ENCODE results near the gene ADD3. TPM values are rescaled to one million over a fixed set of nuclear protein-coding genes. Genes with fewer than 3 reads are reported as not detected.

ADD3 gene
- total RNA-seq, 2 donors from 2014 or later = 44.0 to 81.5 TPM

DNA sequence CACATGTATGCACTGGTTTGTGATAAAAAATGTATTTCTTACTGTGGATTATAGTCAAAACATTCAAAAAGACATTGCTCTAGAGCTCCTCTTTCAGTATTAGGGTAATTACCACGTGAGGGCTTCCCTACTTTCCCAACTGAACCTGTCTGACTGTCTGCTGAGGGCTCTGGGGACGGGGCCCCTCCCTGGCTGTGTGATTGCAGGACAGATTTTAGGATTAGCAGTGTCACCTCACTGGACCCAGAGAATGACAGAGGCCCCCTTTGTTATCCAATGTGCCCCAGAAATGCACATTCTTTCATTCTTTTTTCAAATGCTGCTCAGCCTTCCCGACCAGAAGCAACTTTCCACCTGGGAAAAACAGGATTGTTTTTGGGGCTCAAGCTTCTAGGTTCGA is 156.1 kb downstream of the ADD3 start:
- Mint-ChIP-seq H3K27ac (no peak overlapping the region), H3K36me3 (no peaks in the 10 kb centered on the region), H3K9me3 (no peaks in the 10 kb centered on the region), H3K27me3 (peaks cover 42 to 77% of the 10 kb centered on the region in 2 donors), H3K4me1 (ENCODE audit: low read depth in 2 of 2) (peaks cover under 1 to 7% of the 10 kb centered on the region in 2 donors), H3K4me3 (no peak overlapping the region)
- ATAC-seq (no peak), DNase-seq (ENCODE audit: low spot score) (no peak)

DNA sequence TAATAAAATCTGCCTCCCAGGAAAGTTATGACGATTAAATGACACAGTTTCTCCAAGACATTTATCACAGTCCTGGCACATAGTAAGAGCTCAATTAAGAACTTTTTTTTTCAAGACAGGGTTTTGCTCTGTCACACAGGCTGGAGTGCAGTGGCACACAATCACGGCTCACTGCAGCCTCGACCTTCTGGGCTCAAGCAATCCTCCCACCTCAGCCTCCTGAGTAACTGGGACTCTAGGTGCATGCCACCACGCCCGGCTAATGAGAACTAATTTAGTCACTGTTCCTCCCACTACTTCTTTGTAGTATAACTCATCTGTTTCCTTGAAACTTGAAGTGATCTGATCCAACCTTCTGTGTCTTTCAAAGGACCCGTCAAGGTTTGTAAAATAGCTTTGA is 157.5 kb downstream of the ADD3 start:
- no peak overlapping the region for H3K4me3 Mint-ChIP-seq
- ATAC-seq = no peak

DNA sequence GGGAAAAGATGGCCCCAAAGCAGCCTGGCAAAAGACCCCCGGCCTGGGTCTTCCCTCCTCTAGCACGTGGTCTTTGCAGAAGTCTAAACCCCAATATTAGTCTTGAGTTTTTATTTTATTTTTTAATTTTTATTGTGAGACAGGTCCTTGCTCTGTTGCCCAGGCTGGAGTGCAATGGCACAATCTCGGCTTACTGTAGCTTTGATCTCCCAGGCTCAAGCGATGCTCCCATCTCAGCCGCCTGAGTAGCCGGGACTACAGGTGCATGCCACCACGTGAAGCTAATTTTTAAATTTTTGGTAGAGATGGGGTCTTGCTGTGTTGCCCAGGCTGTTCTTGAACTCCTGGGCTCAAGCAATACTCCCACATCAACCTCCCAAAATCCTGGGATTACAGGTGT is 159.4 kb downstream of the ADD3 start:
- H3K4me3 Mint-ChIP-seq = no peak overlapping the region
- H3K9me3 Mint-ChIP-seq = no peaks in the 10 kb centered on the region
- no peak overlapping the region for H3K27ac Mint-ChIP-seq
- no peaks in the 10 kb centered on the region for H3K36me3 Mint-ChIP-seq
- H3K27me3 Mint-ChIP-seq = peaks cover 61 to 77% of the 10 kb centered on the region in 2 donors
- ATAC-seq = no peak
- no peak for DNase-seq (ENCODE audit: low spot score)
- peaks cover 13 to 16% of the 10 kb centered on the region in 2 donors for H3K4me1 Mint-ChIP-seq (ENCODE audit: low read depth in 2 of 2)

More for the DNA sequence above, 157.5 kb downstream of the ADD3 start:
- Mint-ChIP-seq H3K9me3 (no peaks in the 10 kb centered on the region), H3K4me1 (ENCODE audit: low read depth in 2 of 2) (peaks cover 12 to 13% of the 10 kb centered on the region in 2 donors), H3K27me3 (peaks cover 50 to 77% of the 10 kb centered on the region in 2 donors), H3K36me3 (no peaks in the 10 kb centered on the region), H3K27ac (no peak overlapping the region)
- DNase-seq (ENCODE audit: low spot score) = no peak

DNA sequence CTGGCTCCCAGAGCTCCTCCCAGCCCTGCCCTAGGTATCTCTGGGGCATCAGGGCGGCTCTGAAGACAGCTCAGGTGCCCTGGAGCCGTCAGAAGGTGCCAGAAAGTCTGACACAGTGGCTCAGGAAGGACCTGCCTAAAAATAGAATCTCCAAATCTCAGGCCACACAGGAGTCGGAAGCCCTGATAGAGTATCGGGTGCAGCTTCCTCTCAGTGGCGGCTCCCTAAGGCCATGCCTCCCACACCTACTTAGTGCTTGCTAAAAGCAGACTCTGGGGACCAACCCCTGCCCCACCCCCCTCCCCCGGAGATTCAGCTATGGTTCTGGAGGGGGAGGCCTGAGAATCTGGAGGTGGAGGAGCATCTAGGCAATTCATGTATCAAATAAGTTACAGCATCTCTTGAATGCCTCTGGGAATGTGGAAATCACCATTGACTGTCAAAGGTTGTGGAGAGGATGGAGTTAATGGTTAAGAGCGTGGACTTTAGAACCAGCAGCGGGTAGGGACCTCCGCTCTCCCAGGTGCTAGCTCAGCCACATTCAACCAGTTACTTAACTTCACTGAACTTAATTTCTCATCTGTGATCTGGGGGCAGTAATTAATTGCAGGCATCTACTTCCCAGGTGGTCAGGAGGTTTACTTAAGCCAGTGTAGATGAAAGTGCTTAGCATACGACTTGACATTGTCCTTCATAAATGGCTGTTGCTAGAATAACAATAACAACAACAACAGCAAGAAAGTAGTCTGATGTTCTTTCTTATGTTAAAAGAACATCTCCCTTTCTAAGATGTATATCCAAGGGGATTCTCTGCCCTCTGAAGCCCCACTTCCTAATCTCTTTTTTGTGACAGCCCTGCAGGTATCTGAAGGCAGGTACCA is 161.1 kb downstream of the ADD3 start:
- ATAC-seq = no peak
- no peak overlapping the region for H3K4me3 Mint-ChIP-seq
- no peaks in the 10 kb centered on the region for H3K36me3 Mint-ChIP-seq
- no peak overlapping the region for H3K27ac Mint-ChIP-seq
- peaks cover 60 to 73% of the 10 kb centered on the region in 2 donors for H3K27me3 Mint-ChIP-seq
- peaks cover 13 to 16% of the 10 kb centered on the region in 2 donors for H3K4me1 Mint-ChIP-seq (ENCODE audit: low read depth in 2 of 2)
- H3K9me3 Mint-ChIP-seq = no peaks in the 10 kb centered on the region
- no peak for DNase-seq (ENCODE audit: low spot score)

DNA sequence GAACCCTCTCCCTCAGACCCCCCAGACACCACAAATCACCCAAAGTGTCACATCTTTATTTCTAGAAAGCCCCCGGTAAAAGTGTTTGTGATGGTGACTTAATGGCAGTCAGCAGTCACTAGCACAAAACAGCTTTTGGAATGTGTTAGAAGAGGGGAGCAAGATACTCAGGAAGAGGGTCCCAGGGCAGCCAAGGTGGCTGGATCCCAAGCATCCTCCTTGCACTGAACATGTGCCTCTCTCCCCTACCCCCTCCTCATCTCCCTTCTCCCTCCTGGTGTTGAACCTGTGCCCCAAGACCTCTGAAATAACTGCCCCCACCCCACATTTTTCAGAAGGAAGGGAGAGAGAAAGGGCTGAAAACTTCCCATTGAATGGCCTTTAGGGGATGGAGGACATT is 161.8 kb downstream of the ADD3 start:
- DNase-seq (ENCODE audit: low spot score) = no peak
- Mint-ChIP-seq H3K36me3 (no peaks in the 10 kb centered on the region), H3K27ac (no peak overlapping the region), H3K4me1 (ENCODE audit: low read depth in 2 of 2) (peaks cover 13 to 16% of the 10 kb centered on the region in 2 donors), H3K27me3 (peaks cover 57 to 71% of the 10 kb centered on the region in 2 donors), H3K4me3 (no peak overlapping the region), H3K9me3 (no peaks in the 10 kb centered on the region)
- ATAC-seq = no peak

DNA sequence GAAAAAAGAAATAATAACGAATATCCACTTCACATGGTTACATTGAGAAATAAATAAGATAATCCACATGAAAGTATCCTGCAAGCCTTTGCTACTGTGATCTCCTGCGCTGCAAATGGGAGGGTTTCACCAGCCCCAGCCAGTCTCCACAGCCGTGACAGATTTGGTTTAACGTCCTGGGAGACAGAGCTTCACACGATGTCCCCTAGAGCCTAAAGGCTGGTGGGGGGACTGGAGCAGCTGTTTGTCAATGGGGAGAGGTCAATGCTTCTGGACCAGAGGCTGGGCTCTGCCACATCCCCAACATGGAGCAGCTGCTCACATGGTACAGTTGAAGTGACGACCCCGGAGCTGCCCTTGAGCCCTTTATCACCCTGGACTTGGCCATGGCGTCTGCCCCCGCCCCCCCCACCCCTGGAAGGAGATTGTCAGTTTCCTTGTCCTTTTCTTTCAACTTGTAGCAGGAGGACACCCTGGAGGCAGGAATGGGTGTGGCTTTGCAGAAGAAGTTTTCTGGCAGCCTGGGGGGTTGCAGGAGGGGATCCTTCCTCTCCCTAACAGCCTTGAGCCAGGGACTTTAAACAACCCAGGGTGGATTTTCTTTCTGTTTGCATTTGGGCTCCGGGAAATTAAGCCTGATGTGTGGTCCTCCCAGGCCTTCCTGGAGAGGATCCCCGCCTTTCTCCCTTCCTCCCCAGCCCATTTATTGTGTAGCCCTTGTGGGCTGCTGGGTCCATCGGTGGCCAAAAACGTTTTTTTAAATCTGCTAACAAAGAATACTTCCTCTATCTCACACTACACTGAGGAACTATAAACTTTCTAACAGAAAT is 162.6 kb downstream of the ADD3 start:
- Mint-ChIP-seq H3K36me3 (no peaks in the 10 kb centered on the region), H3K4me3 (no peak overlapping the region), H3K9me3 (no peaks in the 10 kb centered on the region), H3K27ac (no peak overlapping the region), H3K4me1 (ENCODE audit: low read depth in 2 of 2) (peaks cover 13 to 16% of the 10 kb centered on the region in 2 donors), H3K27me3 (peaks cover 60 to 79% of the 10 kb centered on the region in 2 donors)
- DNase-seq (ENCODE audit: low spot score) (no peak), ATAC-seq (no peak)

DNA sequence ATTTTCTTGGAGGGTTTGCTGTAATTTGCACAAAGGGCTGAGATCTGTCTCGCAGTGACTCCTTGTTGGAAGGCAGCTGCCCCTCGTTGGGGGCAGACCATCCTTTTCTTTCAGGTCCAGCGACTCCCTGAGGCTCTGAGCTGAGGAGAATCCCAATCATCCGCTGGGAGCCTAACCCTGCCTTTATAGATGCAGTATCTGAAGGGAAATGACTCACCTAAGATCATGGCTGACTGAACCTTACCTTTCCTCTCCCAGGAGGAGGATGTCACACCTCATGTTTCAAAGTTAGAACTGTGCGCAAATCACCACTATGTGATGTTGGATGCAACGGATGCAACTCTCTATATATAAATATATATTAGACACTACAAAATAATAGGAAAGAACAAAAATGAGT is 163.2 kb downstream of the ADD3 start:
- ATAC-seq = no peak
- H3K4me1 Mint-ChIP-seq (ENCODE audit: low read depth in 2 of 2) = peaks cover 12 to 16% of the 10 kb centered on the region in 2 donors
- no peaks in the 10 kb centered on the region for H3K9me3 Mint-ChIP-seq
- no peak overlapping the region for H3K27ac Mint-ChIP-seq
- no peak overlapping the region for H3K4me3 Mint-ChIP-seq
- no peak for DNase-seq (ENCODE audit: low spot score)
- H3K27me3 Mint-ChIP-seq = peaks cover 57 to 77% of the 10 kb centered on the region in 2 donors
- H3K36me3 Mint-ChIP-seq = no peaks in the 10 kb centered on the region

DNA sequence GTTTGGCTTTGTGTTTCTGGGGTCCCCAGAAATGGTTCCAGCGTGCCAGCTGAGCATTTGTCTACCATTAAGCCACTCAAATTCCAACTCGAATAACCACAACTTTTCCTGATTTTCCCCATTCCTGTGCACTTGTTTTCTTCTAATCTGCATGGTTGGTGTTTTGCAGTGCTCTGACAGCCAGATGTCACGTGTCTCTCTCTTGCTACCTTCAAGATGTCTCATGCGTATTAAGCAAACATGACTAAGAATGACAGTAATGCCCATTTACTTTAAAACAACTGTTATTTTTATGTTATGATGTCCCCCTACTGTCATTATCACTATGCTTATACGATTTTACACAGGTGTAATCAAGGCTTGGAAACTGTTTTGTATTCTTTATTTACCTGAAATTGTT is 164.4 kb downstream of the ADD3 start:
- Mint-ChIP-seq H3K36me3 (no peaks in the 10 kb centered on the region), H3K9me3 (no peaks in the 10 kb centered on the region), H3K4me1 (ENCODE audit: low read depth in 2 of 2) (peaks cover 10 to 16% of the 10 kb centered on the region in 2 donors), H3K27me3 (peaks cover 57 to 72% of the 10 kb centered on the region in 2 donors), H3K27ac (no peak overlapping the region), H3K4me3 (no peak overlapping the region)
- ATAC-seq (no peak), DNase-seq (ENCODE audit: low spot score) (no peak)

DNA sequence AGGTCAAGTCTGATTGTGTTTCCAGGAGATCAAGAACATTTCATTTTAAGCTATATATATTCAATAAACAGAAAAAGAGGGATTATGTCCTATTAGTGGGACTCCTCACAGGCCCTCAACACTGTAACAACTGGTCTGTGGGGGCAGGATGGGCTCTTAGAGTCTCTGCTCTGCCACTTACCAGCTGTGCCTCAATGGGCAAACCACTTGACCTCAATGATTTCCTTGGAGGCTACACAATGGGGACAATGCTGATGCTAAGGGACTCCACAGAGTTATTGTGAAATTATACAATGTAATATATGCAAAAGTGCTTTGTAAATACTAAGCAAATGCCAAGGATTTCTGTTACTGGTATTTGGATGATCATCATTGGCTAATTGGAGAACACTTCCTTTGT is 166.4 kb downstream of the ADD3 start:
- no peak for ATAC-seq
- no peak for DNase-seq (ENCODE audit: low spot score)
- Mint-ChIP-seq H3K36me3 (no peaks in the 10 kb centered on the region), H3K4me1 (ENCODE audit: low read depth in 2 of 2) (peaks cover 3 to 12% of the 10 kb centered on the region in 2 donors), H3K9me3 (no peaks in the 10 kb centered on the region), H3K27ac (no peak overlapping the region), H3K4me3 (no peak overlapping the region), H3K27me3 (peaks cover 50 to 69% of the 10 kb centered on the region in 2 donors)

DNA sequence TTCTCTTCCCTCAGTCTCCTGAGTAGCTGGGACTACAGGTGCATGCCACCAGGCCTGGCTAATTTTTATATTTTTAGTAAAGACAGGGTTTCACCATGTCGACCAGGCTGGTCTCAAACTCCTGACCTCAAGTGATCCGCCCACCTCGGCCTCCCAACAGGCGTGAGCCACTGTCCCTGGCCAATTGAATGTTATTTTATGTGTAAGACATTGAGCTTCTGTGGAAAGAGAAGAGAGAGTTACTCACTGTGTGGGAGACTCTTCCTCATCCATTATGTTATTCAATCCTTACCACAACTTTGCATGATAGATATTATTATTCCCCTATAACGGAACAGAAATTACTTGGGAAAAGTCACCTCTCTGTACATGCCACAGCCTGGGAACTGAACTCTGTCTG is 167.0 kb downstream of the ADD3 start:
- Mint-ChIP-seq H3K4me1 (ENCODE audit: low read depth in 2 of 2) (peaks cover 0 to 6% of the 10 kb centered on the region in 2 donors), H3K27me3 (peaks cover 49 to 69% of the 10 kb centered on the region in 2 donors), H3K36me3 (no peaks in the 10 kb centered on the region), H3K9me3 (no peaks in the 10 kb centered on the region), H3K27ac (no peak overlapping the region), H3K4me3 (no peak overlapping the region)
- DNase-seq (ENCODE audit: low spot score) (no peak), ATAC-seq (no peak)

DNA sequence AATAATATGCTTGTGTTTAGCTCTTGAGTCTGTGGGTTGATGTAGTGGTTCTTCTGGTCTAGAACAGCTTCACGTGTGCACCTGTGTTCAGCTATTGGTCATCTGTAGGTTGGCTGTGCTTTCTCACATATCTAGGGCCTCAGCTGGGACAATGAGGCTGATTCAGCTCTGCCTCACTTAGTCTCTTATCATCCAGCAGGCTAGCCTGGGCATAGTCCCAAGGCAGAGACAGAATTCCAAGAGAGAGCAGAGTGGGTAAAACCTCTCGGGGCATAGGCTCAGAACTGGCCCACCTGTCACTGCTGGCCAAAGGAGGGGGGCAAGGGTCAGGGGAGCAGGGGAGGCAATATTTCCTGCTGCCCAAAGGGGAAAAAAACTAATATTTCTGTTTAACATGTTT is 167.6 kb downstream of the ADD3 start:
- Mint-ChIP-seq H3K27me3 (peaks cover 44 to 63% of the 10 kb centered on the region in 2 donors), H3K36me3 (no peaks in the 10 kb centered on the region), H3K4me1 (ENCODE audit: low read depth in 2 of 2) (peaks cover 0 to 4% of the 10 kb centered on the region in 2 donors), H3K4me3 (no peak overlapping the region), H3K9me3 (no peaks in the 10 kb centered on the region), H3K27ac (no peak overlapping the region)
- DNase-seq (ENCODE audit: low spot score) (no peak), ATAC-seq (no peak)

DNA sequence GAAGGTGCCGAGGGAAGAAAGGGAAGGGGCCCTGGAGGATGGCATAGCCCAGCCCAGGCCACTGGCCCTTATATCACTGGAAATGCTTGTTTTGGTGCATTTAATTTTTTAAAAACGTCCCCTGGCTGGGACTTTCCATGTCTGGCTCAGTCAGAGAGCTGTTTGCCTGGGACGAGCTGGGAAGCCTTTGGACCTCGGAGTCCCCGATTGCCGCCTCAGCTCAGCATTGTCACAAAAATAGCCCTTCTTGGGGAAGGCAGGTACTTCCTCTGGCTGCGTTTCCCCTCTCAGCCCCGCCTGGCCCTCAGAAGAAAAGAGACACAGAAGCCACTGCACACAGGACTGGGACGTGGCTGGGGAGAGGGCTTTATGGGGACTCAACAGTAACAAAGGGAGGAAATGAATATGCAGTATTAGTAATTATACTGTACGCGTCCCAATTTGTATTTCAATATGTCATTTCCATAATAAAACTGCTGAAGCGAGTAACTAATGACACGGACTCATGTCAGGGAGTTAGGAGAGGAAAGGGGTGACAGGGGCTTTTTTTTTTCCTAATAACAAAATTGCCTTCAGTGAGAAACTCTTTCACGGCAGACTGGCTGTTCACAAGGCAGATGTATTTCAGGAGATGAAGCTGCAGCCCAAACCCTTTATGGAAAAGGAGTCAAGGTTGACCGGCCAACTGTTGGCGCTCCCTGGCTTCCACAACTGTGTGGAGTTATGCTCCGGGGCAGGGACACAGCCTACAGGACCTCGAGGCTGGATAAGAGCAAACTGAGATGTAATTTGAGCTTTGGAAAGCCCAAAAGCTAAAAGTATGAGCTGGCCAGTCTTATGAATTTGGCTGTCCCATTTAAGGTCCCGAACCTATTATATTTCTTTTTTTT is 168.6 kb downstream of the ADD3 start:
- Mint-ChIP-seq H3K4me1 (ENCODE audit: low read depth in 2 of 2) (no peaks in the 10 kb centered on the region), H3K9me3 (no peaks in the 10 kb centered on the region), H3K27me3 (peaks cover 36 to 54% of the 10 kb centered on the region in 2 donors), H3K27ac (no peak overlapping the region), H3K4me3 (no peak overlapping the region), H3K36me3 (no peaks in the 10 kb centered on the region)
- ATAC-seq (no peak), DNase-seq (ENCODE audit: low spot score) (no peak)

DNA sequence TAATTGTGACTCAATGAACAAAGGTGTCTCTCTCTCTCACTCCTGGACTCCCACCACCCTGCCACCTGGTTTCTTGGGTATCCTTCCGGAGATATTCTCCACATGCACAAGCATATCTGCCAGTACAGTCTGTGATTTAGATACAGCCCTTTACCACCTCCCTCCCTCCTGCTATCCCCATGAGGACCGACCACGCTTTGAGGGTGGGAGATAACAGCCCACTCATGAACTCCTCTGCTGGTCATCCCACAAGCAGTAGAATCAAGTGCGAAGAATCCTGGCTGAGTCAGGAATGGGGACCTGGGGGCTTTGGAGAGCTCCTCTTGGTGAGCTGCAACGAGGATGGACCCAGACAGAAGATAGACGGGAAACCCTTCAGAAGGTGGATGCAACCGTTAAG is 171.4 kb downstream of the ADD3 start:
- no peak overlapping the region for H3K4me3 Mint-ChIP-seq
- H3K9me3 Mint-ChIP-seq = no peaks in the 10 kb centered on the region
- H3K27ac Mint-ChIP-seq = no peak overlapping the region
- DNase-seq (ENCODE audit: low spot score) = no peak
- no peaks in the 10 kb centered on the region for H3K4me1 Mint-ChIP-seq (ENCODE audit: low read depth in 2 of 2)
- ATAC-seq = no peak
- H3K27me3 Mint-ChIP-seq = peaks cover 27 to 49% of the 10 kb centered on the region in 2 donors
- H3K36me3 Mint-ChIP-seq = no peaks in the 10 kb centered on the region
